ENCODE data around the gene ARSA. TPM values are rescaled to one million over a fixed set of nuclear protein-coding genes. Genes with fewer than 3 reads are reported as not detected.
A peak's percentile ranks its signal among the peaks of the same experiment; 100 is the strongest.

Gene ARSA
- total and polyA plus RNA-seq, 2 of the 13 experiments (the other 11 are each of a cell fraction or from before 2014, with no cell fraction given) = 9.0 to 11.5 TPM

DNA sequence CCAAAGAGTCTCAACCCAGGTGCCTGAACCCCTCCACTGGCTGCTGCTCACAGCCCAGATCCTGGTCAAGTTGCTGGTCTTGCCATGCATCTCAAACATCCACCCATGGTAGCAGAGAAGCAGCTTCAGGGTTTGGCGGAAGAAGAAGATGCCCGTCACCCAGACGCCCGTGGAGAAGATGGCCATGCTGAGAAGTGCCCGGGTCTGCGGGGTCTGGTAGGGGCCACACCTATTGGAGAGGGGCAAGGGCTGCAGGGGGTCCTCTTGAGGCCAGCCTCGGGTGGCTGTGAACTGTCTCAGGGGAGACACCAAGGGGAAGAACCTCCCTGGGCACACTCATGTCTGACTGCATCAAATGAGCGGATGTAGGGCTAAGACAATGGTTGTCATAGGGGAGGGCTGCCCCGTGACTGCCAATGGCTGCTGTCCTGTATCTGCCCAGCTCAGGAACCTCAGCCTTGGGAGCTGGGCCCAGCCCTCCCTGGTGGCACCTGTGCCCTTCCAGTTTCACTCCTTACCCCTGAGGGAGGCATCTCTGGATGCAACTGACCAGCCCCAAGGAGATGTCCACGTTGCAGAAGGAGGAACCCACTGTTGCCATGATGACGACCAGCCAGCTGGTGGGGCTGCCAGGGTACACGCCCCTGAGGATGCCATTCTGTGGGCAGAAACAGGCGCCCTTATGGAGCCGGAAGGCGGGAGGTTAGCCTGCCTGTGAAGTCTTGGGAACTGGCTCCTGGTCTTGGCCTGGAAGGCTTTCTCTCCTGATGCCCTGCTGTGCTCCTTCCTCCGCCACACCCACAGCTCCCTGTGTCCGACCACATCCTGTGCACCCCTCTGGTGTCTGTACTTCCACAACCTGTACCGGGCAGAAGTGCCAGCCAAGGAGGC is 50.9 kb downstream of the ARSA start (continued):
- TF ChIP-seq, protein P1, sequence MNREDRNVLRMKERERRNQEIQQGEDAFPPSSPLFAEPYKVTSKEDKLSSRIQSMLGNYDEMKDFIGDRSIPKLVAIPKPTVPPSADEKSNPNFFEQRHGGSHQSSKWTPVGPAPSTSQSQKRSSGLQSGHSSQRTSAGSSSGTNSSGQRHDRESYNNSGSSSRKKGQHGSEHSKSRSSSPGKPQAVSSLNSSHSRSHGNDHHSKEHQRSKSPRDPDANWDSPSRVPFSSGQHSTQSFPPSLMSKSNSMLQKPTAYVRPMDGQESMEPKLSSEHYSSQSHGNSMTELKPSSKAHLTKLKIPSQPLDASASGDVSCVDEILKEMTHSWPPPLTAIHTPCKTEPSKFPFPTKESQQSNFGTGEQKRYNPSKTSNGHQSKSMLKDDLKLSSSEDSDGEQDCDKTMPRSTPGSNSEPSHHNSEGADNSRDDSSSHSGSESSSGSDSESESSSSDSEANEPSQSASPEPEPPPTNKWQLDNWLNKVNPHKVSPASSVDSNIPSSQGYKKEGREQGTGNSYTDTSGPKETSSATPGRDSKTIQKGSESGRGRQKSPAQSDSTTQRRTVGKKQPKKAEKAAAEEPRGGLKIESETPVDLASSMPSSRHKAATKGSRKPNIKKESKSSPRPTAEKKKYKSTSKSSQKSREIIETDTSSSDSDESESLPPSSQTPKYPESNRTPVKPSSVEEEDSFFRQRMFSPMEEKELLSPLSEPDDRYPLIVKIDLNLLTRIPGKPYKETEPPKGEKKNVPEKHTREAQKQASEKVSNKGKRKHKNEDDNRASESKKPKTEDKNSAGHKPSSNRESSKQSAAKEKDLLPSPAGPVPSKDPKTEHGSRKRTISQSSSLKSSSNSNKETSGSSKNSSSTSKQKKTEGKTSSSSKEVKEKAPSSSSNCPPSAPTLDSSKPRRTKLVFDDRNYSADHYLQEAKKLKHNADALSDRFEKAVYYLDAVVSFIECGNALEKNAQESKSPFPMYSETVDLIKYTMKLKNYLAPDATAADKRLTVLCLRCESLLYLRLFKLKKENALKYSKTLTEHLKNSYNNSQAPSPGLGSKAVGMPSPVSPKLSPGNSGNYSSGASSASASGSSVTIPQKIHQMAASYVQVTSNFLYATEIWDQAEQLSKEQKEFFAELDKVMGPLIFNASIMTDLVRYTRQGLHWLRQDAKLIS (CRISPR knock-in tag; IDR thresholded peaks at IDR 0.05) = no peak
- TF ChIP-seq SUZ12 (IDR thresholded peaks at IDR 0.05; ENCODE audit: low read depth, low read length) (no peak), POLR2A (IDR thresholded peaks at IDR 0.05; ENCODE audit: insufficient read depth in 1 of 2, low read depth in 2 of 2, low read length in 2 of 2) (no peak), GFI1 (CRISPR knock-in tag; IDR thresholded peaks at IDR 0.05; ENCODE audit: borderline replicate concordance) (no peak), ZNF451 (CRISPR knock-in tag; IDR thresholded peaks at IDR 0.05) (no peak), ZNF607 (CRISPR knock-in tag; IDR thresholded peaks at IDR 0.05; ENCODE audit: borderline replicate concordance) (no peak), ZNF883 (CRISPR knock-in tag; IDR thresholded peaks at IDR 0.05; ENCODE audit: not compliant biosample characterization) (no peak)

DNA sequence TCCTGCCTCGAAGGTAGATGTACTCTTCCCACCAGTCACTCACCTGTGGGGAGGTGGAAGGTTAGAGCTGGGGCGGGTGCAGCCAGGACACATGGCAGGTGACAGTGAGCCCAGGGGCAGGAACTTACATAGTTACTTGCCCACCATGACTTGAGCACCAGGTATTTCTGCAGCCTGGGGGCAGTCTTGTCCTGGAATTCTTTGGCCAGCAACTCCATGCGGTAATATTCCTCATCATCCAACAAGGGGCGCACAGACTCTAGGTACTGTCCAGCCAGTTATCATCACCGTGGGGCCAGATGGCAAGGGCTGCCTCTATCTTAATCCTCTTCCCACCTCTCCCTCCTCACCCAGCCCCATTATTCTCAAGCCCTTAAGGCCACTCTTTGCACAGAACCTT is 51.9 kb downstream of the ARSA start:
- ChIA-PET CTCF (ENCODE audit: low intra/inter-chr PET ratio, low total read pairs) (interaction anchor here (1.1 to 3.7 kb wide), 5 partner anchors 34 to 124 kb away, joined by 3 to 37 read pairs (median 7); no protein-coding TSS in a partner anchor), POLR2A (interaction anchor here (1.0 to 3.1 kb wide), 3 partner anchors 13 to 50 kb away, joined by 3 to 7 read pairs (median 4); partner anchors contain the start of genes SCO2 and SYCE3)
- H3K27ac ChIP-seq (ENCODE audit: extremely low read length, insufficient read depth, low read length) = no peak overlapping the region
- DNase-seq (ENCODE audit: low spot score) (peak; percentile 81), ATAC-seq (peak; percentile 83), FAIRE-seq (peak; percentile 89)
- H3K4me1 ChIP-seq (ENCODE audit: insufficient read depth, low read length) = peaks cover 2% of the 10 kb centered on the region
- no peaks in the 10 kb centered on the region for H4K20me1 ChIP-seq (ENCODE audit: insufficient read depth, low read length)
- no peaks in the 10 kb centered on the region for H3K79me2 ChIP-seq (ENCODE audit: insufficient read depth, low read length)
- in situ Hi-C loops (cut with HindIII; ENCODE audit: extremely low pct_ligation_motif_present, low pct_unique_long_range_greater_than_20kb) = loop anchor here (5.0 kb wide), 1 partner anchor 36 kb away; no protein-coding TSS in a partner anchor
- peaks cover 4 to 7% of the 10 kb centered on the region in 2 experiments; a peak in 3 of 5 replicates for H3K36me3 ChIP-seq (replicated peaks in 1 of 2; ENCODE audit: control insufficient read depth in 1 of 2, insufficient read depth in 2 of 2, low read length in 2 of 2)
- no peak overlapping the region for H3K4me2 ChIP-seq (ENCODE audit: low read depth, low read length)
- H3K4me3 ChIP-seq (replicated peaks in 1 of 3; ENCODE audit: insufficient read depth in 1 of 3, low read depth in 2 of 3, low read length in 3 of 3) = no peak overlapping the region
- no peaks in the 10 kb centered on the region for H3K27me3 ChIP-seq (ENCODE audit: control insufficient read depth in 1 of 2, insufficient read depth in 2 of 2, low read length in 2 of 2)
- H3K9me3 ChIP-seq (ENCODE audit: low read length) = no peaks in the 10 kb centered on the region
- no peak overlapping the region for H3K9ac ChIP-seq (ENCODE audit: insufficient read depth, low read depth, low read length)
- no TSS peak for BruUV-seq (replicated peaks)
- 30% methylated on average over 5 of the region's 5 CpGs for WGBS (ENCODE audit: low lambda C conversion rate)
- intact Hi-C loops (cut with micrococcal nuclease; ENCODE audit: unreplicated experiment) = loop anchor here (1.0 kb wide), 2 partner anchors 44 to 115 kb away; no protein-coding TSS in a partner anchor
- no peak overlapping the region for H2AFZ ChIP-seq (ENCODE audit: low read length)
- TF ChIP-seq, protein P2, sequence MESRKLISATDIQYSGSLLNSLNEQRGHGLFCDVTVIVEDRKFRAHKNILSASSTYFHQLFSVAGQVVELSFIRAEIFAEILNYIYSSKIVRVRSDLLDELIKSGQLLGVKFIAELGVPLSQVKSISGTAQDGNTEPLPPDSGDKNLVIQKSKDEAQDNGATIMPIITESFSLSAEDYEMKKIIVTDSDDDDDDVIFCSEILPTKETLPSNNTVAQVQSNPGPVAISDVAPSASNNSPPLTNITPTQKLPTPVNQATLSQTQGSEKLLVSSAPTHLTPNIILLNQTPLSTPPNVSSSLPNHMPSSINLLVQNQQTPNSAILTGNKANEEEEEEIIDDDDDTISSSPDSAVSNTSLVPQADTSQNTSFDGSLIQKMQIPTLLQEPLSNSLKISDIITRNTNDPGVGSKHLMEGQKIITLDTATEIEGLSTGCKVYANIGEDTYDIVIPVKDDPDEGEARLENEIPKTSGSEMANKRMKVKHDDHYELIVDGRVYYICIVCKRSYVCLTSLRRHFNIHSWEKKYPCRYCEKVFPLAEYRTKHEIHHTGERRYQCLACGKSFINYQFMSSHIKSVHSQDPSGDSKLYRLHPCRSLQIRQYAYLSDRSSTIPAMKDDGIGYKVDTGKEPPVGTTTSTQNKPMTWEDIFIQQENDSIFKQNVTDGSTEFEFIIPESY (CRISPR knock-in tag; IDR thresholded peaks at IDR 0.05) = 0 out of 2 replicates have a peak, but pooled peaks have one; percentile 14
- TF ChIP-seq, protein P3, sequence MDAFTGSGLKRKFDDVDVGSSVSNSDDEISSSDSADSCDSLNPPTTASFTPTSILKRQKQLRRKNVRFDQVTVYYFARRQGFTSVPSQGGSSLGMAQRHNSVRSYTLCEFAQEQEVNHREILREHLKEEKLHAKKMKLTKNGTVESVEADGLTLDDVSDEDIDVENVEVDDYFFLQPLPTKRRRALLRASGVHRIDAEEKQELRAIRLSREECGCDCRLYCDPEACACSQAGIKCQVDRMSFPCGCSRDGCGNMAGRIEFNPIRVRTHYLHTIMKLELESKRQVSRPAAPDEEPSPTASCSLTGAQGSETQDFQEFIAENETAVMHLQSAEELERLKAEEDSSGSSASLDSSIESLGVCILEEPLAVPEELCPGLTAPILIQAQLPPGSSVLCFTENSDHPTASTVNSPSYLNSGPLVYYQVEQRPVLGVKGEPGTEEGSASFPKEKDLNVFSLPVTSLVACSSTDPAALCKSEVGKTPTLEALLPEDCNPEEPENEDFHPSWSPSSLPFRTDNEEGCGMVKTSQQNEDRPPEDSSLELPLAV (CRISPR knock-in tag; conservative IDR thresholded peaks at IDR 0.05; ENCODE audit: low read depth) = no peak
- TF ChIP-seq, protein P4, sequence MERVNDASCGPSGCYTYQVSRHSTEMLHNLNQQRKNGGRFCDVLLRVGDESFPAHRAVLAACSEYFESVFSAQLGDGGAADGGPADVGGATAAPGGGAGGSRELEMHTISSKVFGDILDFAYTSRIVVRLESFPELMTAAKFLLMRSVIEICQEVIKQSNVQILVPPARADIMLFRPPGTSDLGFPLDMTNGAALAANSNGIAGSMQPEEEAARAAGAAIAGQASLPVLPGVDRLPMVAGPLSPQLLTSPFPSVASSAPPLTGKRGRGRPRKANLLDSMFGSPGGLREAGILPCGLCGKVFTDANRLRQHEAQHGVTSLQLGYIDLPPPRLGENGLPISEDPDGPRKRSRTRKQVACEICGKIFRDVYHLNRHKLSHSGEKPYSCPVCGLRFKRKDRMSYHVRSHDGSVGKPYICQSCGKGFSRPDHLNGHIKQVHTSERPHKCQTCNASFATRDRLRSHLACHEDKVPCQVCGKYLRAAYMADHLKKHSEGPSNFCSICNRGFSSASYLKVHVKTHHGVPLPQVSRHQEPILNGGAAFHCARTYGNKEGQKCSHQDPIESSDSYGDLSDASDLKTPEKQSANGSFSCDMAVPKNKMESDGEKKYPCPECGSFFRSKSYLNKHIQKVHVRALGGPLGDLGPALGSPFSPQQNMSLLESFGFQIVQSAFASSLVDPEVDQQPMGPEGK (CRISPR knock-in tag; IDR thresholded peaks at IDR 0.05) = peak; percentile 37; the same call in 1 of the 2 replicates
- TF ChIP-seq CENPX (CRISPR knock-in tag; IDR thresholded peaks at IDR 0.05) = no peak

Measured in HepG2 (cell line).